ENCODE data around the gene KLHL36. TPM values are rescaled to one million over a fixed set of nuclear protein-coding genes. Genes with fewer than 3 reads are reported as not detected.

The KLHL36 gene
- total RNA-seq, 4 donors from 2014 or later: 49.0 to 73.0 (median 65.8) TPM

- no peak for TF ChIP-seq POLR2A (IDR thresholded peaks at IDR 0.05)
- no peak for TF ChIP-seq CTCF (IDR thresholded peaks at IDR 0.05)
- DNase-seq (ENCODE audit: low spot score in 2 of 2): no peak
- no peak overlapping the region for H3K4me3 ChIP-seq (ENCODE audit: low read depth, poor library complexity, severe bottlenecking)
- 93% methylated on average over 5 of the region's 5 CpGs for WGBS, 2 donors
- intact Hi-C loops (cut with DNase I; ENCODE audit: low total_unique reads): no loop called here
Observed at GRCh38 chr16:84640145-84640544, 8.2 kb upstream of the KLHL36 start.

- no peak for TF ChIP-seq CTCF (IDR thresholded peaks at IDR 0.05)
- TF ChIP-seq POLR2A (IDR thresholded peaks at IDR 0.05): no peak
- no peak for DNase-seq (ENCODE audit: low spot score in 2 of 2)
- no peak overlapping the region for H3K4me3 ChIP-seq (ENCODE audit: low read depth, poor library complexity, severe bottlenecking)
- 50 to 56% methylated on average over 6 of the region's 6 CpGs for WGBS, 2 donors
- intact Hi-C loops (cut with DNase I; ENCODE audit: low total_unique reads): no loop called here
Observed at GRCh38 chr16:84641643-84642358, 6.5 kb upstream of the KLHL36 start.

- peak; percentile 87 to 94 for DNase-seq (ENCODE audit: low spot score in 2 of 2)
Observed at GRCh38 chr16:84643180-84643583, 5.1 kb upstream of the KLHL36 start.

GRCh38 chr16:84643674-84644073 is 4.6 kb upstream of the KLHL36 start:
- peak in 1 of 2 donors; percentile 34 for DNase-seq (ENCODE audit: low spot score in 2 of 2)
- H3K4me3 ChIP-seq (ENCODE audit: low read depth, poor library complexity, severe bottlenecking): no peak overlapping the region
- 53 to 66% methylated on average over 4 of the region's 4 CpGs for WGBS, 2 donors
- TF ChIP-seq POLR2A (IDR thresholded peaks at IDR 0.05) (no peak), CTCF (IDR thresholded peaks at IDR 0.05) (no peak)
- intact Hi-C loops (cut with DNase I; ENCODE audit: low total_unique reads): no loop called here

More at GRCh38 chr16:84643180-84643583, 5.1 kb upstream of the KLHL36 start:
- intact Hi-C loops (cut with DNase I; ENCODE audit: low total_unique reads): no loop called here
- no peak overlapping the region for H3K4me3 ChIP-seq (ENCODE audit: low read depth, poor library complexity, severe bottlenecking)
- TF ChIP-seq POLR2A (IDR thresholded peaks at IDR 0.05) (no peak), CTCF (IDR thresholded peaks at IDR 0.05) (no peak)
- 16 to 32% methylated on average over 7 of the region's 8 CpGs for WGBS, 2 donors

GRCh38 chr16:84648595-84649510 is 542 bp downstream of the KLHL36 start:
- 4 to 7% methylated on average over 37 to 45 of the region's 96 CpGs for WGBS, 2 donors
- intact Hi-C loops (cut with DNase I; ENCODE audit: low total_unique reads): no loop called here
- H3K4me3 ChIP-seq (ENCODE audit: low read depth, poor library complexity, severe bottlenecking): peak overlapping the region; percentile 59
- DNase-seq (ENCODE audit: low spot score in 2 of 2): peak; percentile 30 to 86
- TF ChIP-seq CTCF (IDR thresholded peaks at IDR 0.05) (no peak), POLR2A (IDR thresholded peaks at IDR 0.05) (no peak)

Measured in lower leg skin (tissue), 4 donors.